ENCODE data around the gene ALKBH3.

GRCh38 chr11:43931717-43932039 lies 51.0 kb downstream of the ALKBH3 start:
- TF ChIP-seq SUZ12 (IDR thresholded peaks at IDR 0.05; ENCODE audit: extremely low read depth, insufficient read depth, insufficient read length) (no peak), YY1 (IDR thresholded peaks at IDR 0.05; ENCODE audit: insufficient read depth, insufficient read length) (no peak)

Measured in NT2/D1 (cell line).